K562 (cell line): ENCODE measurements around the gene SRPK2.
"Not testable (repeated sequence)": the region's sequence is repeated elsewhere in the genome, so short reads cannot be mapped to it uniquely, and the experiment has no call there.

Experiments used
- ETV1 ChIP-seq: fragments of 450-650 bp; conservative IDR thresholded peaks from 2 replicates; pipeline ENCODE4 v1.6.1; 2016; ENCODE audit warnings: missing genetic modification characterization, control low read depth, low read depth, missing compliant biosample characterization
- FOXM1 ChIP-seq, 2 experiments: fragments of 450-650 bp in 1 of 2; sonication (generic) in 1 of 2; formaldehyde crosslinking in 1 of 2; IDR thresholded peaks; 2 replicates each; pipeline versions ENCODE4 v1.6.1 to v1.9.0; 2017 to 2022; ENCODE audit warnings: low read depth in 2 of 2, mild to moderate bottlenecking in 2 of 2, missing genetic modification reagents in 1 of 2, moderate library complexity in 1 of 2
- HSF4 ChIP-seq: fragments of 250-450 bp; sonication (Bioruptor Pico); IDR thresholded peaks from 2 replicates; pipeline ENCODE4 v2.1.2; 2022; ENCODE audit warnings: mild to moderate bottlenecking, moderate library complexity, borderline replicate concordance
- NFIC ChIP-seq: fragments of 450-650 bp; IDR thresholded peaks from 2 replicates; pipeline ENCODE4 v1.6.1; 2017; ENCODE audit warnings: mild to moderate bottlenecking, inconsistent platforms
- RAD21 ChIP-seq, 2 experiments: fragments of 250-450 bp in 1 of 2; fragments of 450-650 bp in 1 of 2; sonication (Bioruptor Pico) in 1 of 2; formaldehyde crosslinking in 1 of 2; IDR thresholded peaks in 1 of 2; conservative IDR thresholded peaks in 1 of 2; 2 replicates each; pipeline versions ENCODE4 v1.4.0 to v1.8.0; 2020 to 2022; ENCODE audit warnings: mild to moderate bottlenecking in 2 of 2, moderate library complexity in 1 of 2
- SMARCC2 ChIP-seq: fragments of 450-650 bp; IDR thresholded peaks from 2 replicates; pipeline ENCODE4 v1.6.1; 2017; ENCODE audit warnings: antibody characterized with exemption, moderate library complexity, mild to moderate bottlenecking, low read depth
- TSC22D4 ChIP-seq: fragments of 450-650 bp; IDR thresholded peaks from 2 replicates; pipeline ENCODE4 v1.6.1; 2016; ENCODE audit warnings: missing genetic modification characterization, missing biosample characterization, control low read depth
- ZBED1 ChIP-seq: IDR thresholded peaks from 2 replicates; pipeline ENCODE4 v1.6.1; 2014
- ZNF24 ChIP-seq: fragments of 450-650 bp; IDR thresholded peaks from 2 replicates; pipeline ENCODE4 v1.6.1; 2016
- ZNF354B ChIP-seq: fragments of 250-450 bp; sonication (Bioruptor Pico); IDR thresholded peaks from 2 replicates; pipeline ENCODE4 v1.4.0; 2020
- TF ChIP-seq, protein P1 (sequence below), 2 experiments: fragments of 450-650 bp in 1 of 2; sonication (generic) in 1 of 2; formaldehyde crosslinking in 1 of 2; IDR thresholded peaks in 1 of 2; conservative IDR thresholded peaks in 1 of 2; 2 replicates each; pipeline versions ENCODE4 v1.6.1 to v1.8.1; 2016 to 2023; ENCODE audit warnings: mild to moderate bottlenecking in 2 of 2, moderate library complexity in 2 of 2, inconsistent platforms in 1 of 2, missing genetic modification reagents in 1 of 2
- TF ChIP-seq, protein P2 (sequence below), 2 experiments: fragments of 450-650 bp; IDR thresholded peaks; 2 replicates each; pipeline ENCODE4 v1.6.1; 2016; ENCODE audit warnings: mild to moderate bottlenecking in 2 of 2, borderline replicate concordance in 1 of 2, low read depth in 1 of 2, moderate library complexity in 1 of 2

GRCh38 chr7:105258919-105259318 is 129.8 kb downstream of the SRPK2 start:
- TF ChIP-seq TSC22D4 (tag); NFIC; ETV1 (tag); FOXM1 (IDR thresholded peaks at IDR 0.05; ENCODE audit: low read depth); FOXM1 (CRISPR knock-in tag; IDR thresholded peaks at IDR 0.05; ENCODE audit: low read depth); ZBED1; HSF4; SMARCC2; ZNF354B (CRISPR knock-in tag); ZNF24; RAD21 (CRISPR knock-in tag; conservative IDR thresholded peaks at IDR 0.05 in 1 of 2, IDR thresholded peaks at IDR 0.05 in 1 of 2): not testable (repeated sequence)
- TF ChIP-seq, protein P1, sequence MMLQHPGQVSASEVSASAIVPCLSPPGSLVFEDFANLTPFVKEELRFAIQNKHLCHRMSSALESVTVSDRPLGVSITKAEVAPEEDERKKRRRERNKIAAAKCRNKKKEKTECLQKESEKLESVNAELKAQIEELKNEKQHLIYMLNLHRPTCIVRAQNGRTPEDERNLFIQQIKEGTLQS (IDR thresholded peaks at IDR 0.05) = not testable (repeated sequence)
- TF ChIP-seq, protein P1 (CRISPR knock-in tag; conservative IDR thresholded peaks at IDR 0.05) = not testable (repeated sequence)
- TF ChIP-seq, protein P2, sequence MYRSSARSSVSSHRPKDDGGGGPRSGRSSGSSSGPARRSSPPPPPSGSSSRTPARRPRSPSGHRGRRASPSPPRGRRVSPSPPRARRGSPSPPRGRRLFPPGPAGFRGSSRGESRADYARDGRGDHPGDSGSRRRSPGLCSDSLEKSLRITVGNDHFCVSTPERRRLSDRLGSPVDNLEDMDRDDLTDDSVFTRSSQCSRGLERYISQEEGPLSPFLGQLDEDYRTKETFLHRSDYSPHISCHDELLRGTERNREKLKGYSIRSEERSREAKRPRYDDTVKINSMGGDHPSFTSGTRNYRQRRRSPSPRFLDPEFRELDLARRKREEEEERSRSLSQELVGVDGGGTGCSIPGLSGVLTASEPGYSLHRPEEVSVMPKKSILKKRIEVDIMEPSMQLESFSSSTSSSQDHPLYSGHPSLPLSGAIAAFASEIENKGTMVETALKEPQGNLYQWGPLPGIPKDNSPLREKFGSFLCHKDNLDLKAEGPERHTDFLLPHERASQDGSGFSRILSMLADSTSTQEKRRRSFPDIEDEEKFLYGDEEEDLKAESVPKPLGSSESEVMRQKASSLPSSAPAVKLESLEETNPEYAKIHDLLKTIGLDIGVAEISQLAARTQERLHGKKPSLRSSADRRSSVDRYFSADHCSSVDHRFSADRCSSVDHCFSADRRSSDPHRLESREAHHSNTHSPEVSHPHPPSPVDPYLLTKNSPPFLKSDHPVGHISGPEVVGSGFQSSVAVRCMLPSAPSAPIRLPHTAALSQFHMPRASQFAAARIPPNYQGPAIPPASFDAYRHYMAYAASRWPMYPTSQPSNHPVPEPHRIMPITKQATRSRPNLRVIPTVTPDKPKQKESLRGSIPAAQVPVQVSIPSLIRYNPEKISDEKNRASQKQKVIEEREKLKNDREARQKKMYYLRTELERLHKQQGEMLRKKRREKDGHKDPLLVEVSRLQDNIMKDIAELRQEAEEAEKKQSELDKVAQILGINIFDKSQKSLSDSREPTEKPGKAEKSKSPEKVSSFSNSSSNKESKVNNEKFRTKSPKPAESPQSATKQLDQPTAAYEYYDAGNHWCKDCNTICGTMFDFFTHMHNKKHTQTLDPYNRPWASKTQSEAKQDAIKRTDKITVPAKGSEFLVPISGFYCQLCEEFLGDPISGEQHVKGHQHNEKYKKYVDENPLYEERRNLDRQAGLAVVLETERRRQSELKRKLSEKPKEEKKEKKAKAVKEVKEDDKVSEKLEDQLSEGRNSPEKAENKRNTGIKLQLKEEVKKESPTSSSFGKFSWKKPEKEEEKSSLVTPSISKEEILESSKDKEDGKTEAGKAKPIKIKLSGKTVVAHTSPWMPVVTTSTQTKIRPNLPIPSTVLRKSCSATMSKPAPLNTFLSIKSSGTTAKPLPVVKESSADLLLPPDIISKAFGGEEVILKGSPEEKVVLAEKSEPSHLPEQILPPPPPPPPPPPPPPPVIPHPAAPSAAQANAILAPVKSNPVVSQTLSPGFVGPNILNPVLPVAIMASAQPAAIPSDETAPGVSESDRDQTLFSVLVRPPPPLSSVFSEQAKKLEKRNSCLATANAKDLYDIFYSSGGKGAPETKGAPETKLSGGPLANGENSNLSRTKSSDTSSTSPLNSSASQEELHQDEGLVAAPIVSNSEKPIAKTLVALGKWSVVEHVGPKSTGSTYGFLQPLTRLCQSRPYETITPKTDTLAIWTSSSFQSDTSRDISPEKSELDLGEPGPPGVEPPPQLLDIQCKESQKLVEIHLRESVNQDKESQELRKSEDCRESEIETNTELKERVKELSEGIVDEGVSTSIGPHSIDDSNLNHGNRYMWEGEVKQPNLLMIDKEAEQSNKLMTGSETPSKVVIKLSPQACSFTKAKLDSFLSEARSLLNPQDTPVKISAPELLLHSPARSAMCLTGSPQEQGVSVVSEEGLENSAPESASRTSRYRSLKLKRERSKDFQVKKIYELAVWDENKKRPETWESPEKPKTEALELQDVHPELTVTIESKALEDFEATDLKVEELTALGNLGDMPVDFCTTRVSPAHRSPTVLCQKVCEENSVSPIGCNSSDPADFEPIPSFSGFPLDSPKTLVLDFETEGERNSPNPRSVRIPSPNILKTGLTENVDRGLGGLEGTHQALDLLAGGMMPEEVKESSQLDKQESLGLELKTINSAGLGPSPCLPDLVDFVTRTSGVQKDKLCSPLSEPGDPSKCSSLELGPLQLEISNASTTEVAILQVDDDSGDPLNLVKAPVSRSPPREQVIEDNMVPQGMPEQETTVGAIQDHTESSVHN (IDR thresholded peaks at IDR 0.05; ENCODE audit: borderline replicate concordance in 1 of 2, low read depth in 1 of 2) = not testable (repeated sequence)
